HG02678 (cell line): ENCODE results near the gene KHK.

ENCODE experiments used
- ATAC-seq: cut with Tn5 transposase; IDR thresholded peaks from one replicate; pipeline ENCODE4 v1.9.1; 2021; ENCODE audit warnings: mild to moderate bottlenecking, moderate library complexity; ENCODE audit not compliant: unreplicated experiment

KHK gene

GRCh38 chr2:27086724-27087593 lies at the start of gene KHK:
KHK (plus strand) TSS chr2:27086772; CDS start chr2:27087260, 488 bp downstream.
- no peak for ATAC-seq

- no peak for ATAC-seq
Observed at GRCh38 chr2:27038012-27038411, 48.6 kb upstream of the KHK start.

GRCh38 chr2:27038631-27039339 lies 47.8 kb upstream of the KHK start:
- no peak for ATAC-seq

GRCh38 chr2:27039426-27039825 lies 47.1 kb upstream of the KHK start:
- ATAC-seq = no peak

DNA sequence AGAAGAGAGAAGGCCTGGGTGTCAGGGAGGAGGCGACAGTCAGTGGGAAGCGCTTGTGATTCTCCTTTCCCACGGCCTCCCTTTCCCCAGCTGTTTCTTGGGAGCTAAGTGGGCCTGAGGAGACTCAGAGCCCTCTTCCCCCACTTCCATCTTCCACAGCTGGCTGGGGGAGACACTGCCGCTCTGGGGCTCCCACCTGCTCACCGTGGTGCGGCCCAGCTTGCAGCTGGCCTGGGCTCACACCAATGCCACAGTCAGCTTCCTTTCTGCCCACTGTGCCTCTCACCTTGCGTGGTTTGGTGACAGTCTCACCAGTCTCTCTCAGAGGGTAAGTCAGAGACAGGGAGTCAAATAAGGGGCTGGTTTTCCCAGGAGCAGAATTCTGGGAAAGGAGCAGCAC lies 46.7 kb upstream of the KHK start:
- ATAC-seq = no peak

DNA sequence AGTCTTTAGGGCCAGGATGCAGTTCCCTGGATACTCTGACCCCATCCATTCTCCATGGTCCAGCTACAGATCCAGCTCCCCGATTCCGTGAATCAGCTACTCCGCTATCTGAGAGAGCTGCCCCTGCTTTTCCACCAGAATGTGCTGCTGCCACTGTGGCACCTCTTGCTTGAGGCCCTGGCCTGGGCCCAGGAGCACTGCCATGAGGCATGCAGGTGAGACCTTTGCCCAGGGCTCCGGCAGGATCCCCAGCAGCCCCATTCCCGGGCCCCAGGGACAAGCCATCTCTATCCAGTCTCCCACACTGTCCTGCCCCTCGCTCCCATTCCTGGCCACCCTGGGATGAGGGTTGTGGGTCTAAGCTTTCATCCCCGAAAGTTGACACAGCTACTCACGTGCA lies 46.3 kb upstream of the KHK start:
- no peak for ATAC-seq

- no peak for ATAC-seq
Observed at GRCh38 chr2:27041752-27042151, 44.8 kb upstream of the KHK start.

DNA sequence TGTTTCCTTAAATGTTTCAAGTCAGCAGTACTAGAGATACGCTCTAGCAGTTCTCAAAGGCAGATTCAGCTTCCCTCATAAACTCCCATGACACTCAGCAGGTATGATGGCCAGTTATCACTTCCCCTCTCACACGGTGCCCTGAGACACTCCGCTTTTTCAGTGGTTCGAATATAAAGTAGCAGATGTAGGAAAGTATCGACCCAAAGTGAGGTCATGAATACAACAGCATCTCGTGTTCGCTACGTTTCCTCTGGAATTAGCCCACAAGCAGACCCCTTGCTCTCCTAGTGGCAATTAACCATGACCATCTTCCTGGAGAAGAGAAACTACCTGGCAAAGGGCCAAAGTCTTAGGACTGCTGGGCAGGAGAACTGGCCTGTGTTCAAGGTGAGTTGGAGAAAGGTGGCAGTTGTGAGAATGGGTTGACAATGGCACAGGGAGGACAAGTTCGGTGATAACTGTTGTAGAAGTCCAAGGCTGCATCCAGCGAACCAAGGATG lies 44.4 kb upstream of the KHK start:
- ATAC-seq = no peak

- no peak for ATAC-seq
Observed at GRCh38 chr2:27042985-27043634, 43.5 kb upstream of the KHK start.

DNA sequence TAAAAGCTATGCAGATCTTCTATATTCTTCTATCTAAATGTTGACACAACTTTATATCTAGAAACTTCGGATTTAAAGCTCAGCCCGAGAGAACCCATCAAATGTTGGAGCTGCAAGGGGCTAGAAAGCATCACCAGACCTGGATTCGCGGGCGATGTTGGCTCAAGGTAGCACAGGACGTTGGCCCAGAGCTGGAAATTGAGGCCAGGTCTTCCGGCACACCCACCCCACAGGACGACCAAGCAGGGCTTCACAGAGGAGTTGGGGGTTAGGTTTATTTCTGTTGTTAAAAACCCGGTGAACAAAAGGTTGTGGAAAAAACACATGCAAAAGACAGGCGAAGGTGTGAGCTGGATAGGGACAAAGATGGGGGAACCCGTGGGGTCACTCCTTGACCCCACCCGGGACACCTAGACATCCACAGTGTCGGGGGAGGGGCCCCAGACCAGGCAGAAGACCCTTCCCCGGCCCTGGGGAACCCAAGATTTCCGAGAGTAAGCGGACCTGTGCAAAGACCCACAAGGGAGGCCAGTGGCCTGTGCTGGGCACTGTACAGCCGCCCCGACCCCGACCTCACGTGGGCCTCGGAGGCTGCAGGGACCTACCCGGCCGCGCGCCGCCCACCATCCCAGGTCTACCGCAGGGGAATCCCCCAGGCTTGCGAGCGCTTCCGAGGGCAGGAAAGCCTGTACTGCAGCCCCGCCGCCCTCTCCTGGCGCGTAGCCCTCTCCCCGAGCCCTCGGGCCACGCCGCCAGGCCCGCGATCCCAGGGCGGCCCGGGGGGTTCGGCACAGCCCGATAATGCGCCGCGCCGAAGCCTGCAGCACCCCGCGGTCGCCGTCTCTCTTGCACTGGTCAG lies 36.9 kb upstream of the KHK start:
- ATAC-seq = peak; percentile 22

DNA sequence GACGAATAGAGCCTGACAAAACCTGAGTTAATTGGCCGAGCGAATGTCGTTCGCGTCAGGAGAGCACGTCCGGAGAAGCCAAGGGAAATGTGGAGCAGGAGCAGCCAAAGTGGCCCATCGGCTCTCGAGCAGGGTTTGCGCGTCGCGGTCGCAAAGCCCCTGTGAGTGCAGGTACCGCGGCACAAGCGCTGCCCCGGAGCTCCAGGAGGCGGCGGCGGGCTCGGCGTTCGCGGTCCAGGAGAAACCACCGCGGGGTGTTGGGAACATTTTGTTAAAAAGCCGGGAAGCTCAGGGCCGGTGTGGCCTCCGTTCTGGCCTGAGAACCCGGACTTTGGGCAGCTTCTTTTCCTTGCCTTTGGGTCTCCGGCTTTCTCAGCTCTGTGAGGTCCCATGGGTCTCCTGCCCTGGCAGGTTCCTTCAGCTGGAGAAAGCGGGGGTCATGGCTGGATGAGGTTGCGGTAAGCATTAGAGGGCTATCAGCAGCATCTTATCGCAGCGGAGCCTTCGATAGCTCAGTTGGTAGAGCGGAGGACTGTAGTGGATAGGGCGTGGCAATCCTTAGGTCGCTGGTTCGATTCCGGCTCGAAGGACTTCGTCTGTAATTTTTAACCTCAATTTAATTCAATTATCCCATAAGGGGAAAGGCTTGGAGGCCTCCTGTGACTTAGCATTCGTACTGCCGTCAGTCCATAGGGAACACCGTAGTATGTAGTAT lies 36.1 kb upstream of the KHK start:
- ATAC-seq = peak; percentile 46

DNA sequence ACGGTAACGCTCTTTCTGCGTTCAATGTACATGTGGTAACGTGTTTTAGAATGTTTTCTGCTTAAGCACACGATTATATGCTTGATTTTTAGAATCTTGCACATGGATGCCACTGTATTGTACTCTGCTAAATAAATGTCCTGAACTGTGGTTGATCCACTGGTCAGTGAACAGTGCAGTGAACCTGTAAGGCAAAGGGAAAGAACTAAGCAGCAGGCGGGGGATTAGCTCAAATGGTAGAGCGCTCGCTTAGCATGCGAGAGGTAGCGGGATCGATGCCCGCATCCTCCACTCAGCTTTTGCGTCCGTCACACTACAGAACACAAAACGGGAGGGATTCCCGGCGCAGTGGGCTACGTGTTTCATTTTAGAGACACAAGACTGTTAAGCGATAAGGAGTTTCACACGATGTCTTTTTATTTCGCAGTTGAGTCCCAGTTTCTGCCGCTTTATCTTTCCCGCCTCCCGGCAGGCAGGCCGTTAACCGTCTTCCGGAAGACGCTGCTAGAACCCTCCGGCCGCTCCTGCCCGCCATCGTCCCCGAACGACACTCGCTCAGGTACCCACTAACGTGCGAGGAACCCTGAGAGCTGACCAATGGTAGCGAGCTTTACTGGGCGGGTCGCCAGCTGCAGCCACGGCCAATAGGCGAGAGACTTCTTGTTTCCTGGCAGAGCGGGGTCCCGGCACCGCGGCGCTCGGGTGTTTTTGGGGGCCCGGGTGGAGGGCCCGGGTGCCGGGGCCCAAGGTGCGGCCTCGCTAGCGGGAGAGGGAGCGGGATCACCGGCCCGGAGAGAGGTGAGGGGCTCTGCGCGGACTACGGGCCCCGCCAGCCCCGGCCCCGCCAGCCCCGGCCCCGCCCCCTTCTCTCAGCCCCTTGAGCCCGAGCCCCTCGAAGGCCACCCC lies 35.3 kb upstream of the KHK start, which contains the start of gene AGBL5:
AGBL5 (plus strand) TSS at position 673 of the 906 bp plus-strand sequence. CDS start 1,291 bp downstream, outside the sequence.
- peak; percentile 68 for ATAC-seq

- ATAC-seq = no peak
Observed at GRCh38 chr2:27051902-27052645, 34.5 kb upstream of the KHK start.

DNA sequence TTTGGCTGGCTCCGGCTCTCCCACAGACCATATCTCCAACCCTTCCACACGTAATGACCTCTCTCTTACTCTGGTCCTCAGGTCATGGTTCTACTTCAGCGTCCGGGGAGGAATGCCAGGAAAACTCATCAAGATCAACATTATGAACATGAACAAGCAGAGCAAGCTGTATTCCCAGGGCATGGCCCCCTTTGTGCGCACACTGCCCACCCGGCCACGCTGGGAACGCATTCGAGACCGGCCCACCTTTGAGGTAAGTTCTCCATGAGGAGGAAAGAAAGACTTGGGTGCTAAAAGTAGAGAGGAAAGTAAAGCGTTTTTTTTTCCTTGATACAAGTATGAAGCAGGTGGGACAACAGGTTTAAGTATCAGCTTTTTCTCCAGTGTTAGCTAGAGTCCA lies 33.3 kb upstream of the KHK start:
- no peak for ATAC-seq

DNA sequence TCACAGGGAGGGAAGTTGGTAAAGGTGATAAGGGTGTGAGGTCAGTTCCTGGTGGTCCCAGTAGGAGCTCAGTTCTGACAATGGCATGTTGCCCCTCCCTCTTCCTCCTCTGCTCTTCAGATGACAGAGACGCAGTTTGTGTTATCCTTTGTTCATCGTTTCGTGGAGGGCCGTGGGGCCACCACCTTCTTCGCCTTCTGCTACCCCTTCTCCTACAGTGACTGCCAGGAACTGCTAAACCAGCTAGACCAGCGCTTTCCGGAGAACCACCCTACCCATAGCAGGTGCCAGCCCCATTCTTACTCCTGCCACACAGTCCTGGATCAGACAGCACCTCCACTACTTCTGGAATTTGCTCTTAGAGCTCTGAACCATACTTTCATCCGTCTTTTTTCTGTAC lies 32.8 kb upstream of the KHK start:
- no peak for ATAC-seq

GRCh38 chr2:27054721-27055120 lies 31.9 kb upstream of the KHK start:
- no peak for ATAC-seq

- no peak for ATAC-seq
Observed at GRCh38 chr2:27057184-27057583, 29.4 kb upstream of the KHK start.

GRCh38 chr2:27058210-27058609 lies 28.4 kb upstream of the KHK start:
- no peak for ATAC-seq
